Activated CD8-positive, alpha-beta memory T cell treated with anti-CD3 and anti-CD28 coated beads for 1 hour (primary cell): ENCODE measurements around the gene ITM2B.

Experiments
- DNase-seq, 2 donors: peaks; one replicate each; pipeline ENCODE4 v3.0.0-alpha.2; 2020; ENCODE audit warnings: low read depth in 1 of 2; ENCODE audit errors: extremely low read depth in 1 of 2

ITM2B gene

GRCh38 chr13:48303359-48304142, 70.5 kb downstream of the ITM2B start, which contains the start of gene RB1:
TSS of gene RB1 (plus strand) at chr13:48303751. CDS start at chr13:48303913, 162 bp downstream.
- peak; percentile 74 to 84 for DNase-seq

GRCh38 chr13:48304143-48304876, 71.3 kb downstream of the ITM2B start:
- DNase-seq: no peak

- no peak for DNase-seq
These were observed 78.2 kb downstream of the ITM2B start for GRCh38 chr13:48311223-48311622.

- DNase-seq: no peak
These were observed 83.1 kb downstream of the ITM2B start for GRCh38 chr13:48315969-48316650.

- no peak for DNase-seq
These were observed 84.0 kb downstream of the ITM2B start for GRCh38 chr13:48316826-48317510.

- no peak for DNase-seq
These were observed 84.7 kb downstream of the ITM2B start for GRCh38 chr13:48317511-48318376.

- DNase-seq: no peak
These were observed 85.4 kb downstream of the ITM2B start for GRCh38 chr13:48318377-48318811.

- no peak for DNase-seq
These were observed 86.0 kb downstream of the ITM2B start for GRCh38 chr13:48318821-48319511.
